IPS-20b (cell line): ENCODE results near the gene GDF10.

Source experiments
- H3K27ac ChIP-seq: one replicate; pipeline ENCODE4 v1.5.1; 2013; ENCODE audit warnings: low read length
- H3K27me3 ChIP-seq: 2 replicates; pipeline ENCODE4 v1.6.1; 2013; ENCODE audit warnings: mild to moderate bottlenecking, low read length, inconsistent platforms; ENCODE audit not compliant: insufficient read depth
- H3K36me3 ChIP-seq: 2 replicates; pipeline ENCODE4 v1.6.1; 2013; ENCODE audit warnings: low read depth, mild to moderate bottlenecking, inconsistent platforms, low read length, moderate library complexity; ENCODE audit not compliant: insufficient read depth
- H3K4me1 ChIP-seq: 2 replicates; pipeline ENCODE4 v1.6.1; 2013; ENCODE audit warnings: mild to moderate bottlenecking, control low read depth, inconsistent platforms, low read length, moderate library complexity; ENCODE audit not compliant: insufficient read depth
- H3K4me3 ChIP-seq: 2 replicates; pipeline ENCODE4 v1.5.1; 2013; ENCODE audit warnings: mild to moderate bottlenecking, low read length, inconsistent platforms
- H3K9ac ChIP-seq: 2 replicates; pipeline ENCODE4 v1.6.1; 2013; ENCODE audit warnings: low read depth, mild to moderate bottlenecking, inconsistent platforms, low read length, moderate library complexity
- H3K9me3 ChIP-seq: 2 replicates; pipeline ENCODE4 v1.6.1; 2013; ENCODE audit warnings: mild to moderate bottlenecking, low read depth, low read length, inconsistent platforms; ENCODE audit not compliant: insufficient read depth

The GDF10 gene

DNA sequence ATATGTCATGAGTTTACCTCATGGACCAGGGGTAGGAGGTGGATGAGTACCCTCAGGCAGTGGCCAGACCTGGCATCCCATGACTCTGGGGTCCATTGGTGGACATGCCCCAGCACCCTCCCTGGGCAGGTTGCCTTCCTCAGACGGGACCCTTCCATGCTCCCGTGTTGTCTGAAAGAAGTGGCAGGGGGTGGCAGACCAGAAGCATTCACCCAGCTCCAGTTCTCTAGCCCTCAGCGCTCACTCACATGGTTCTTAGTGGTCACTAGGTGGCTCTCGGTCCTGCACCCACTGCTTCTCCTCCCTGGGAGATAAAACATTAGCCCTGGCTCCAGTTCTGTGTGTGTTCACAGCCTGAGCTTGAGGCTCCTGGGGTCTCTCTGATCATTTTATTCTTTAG lies 54.2 kb downstream of the GDF10 start:
- H3K27me3 ChIP-seq = no peaks in the 10 kb centered on the region
- H3K36me3 ChIP-seq = no peaks in the 10 kb centered on the region
- no peaks in the 10 kb centered on the region for H3K9me3 ChIP-seq
- H3K9ac ChIP-seq = no peak overlapping the region
- no peak overlapping the region for H3K4me3 ChIP-seq
- H3K4me1 ChIP-seq = no peaks in the 10 kb centered on the region
- H3K27ac ChIP-seq = no peak overlapping the region

DNA sequence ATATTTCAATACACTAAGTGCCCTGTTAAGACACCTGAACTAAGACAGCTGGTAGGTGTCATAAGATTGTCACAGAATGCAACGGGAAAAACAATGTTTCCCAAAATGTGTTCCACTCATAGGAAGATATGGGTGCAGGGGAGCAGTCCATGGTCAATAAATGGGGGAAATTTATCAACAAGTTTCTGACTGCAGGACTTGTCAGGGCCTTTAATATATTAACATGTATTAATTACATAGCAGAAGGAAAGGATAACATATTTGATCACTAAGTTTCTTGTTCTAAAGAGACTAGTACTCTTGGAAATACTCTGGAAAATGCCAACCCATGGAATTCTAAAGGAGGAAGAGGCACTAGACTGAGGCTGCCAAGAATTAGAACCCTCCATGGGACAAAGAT lies 54.9 kb downstream of the GDF10 start:
- Histone ChIP-seq H3K27ac (no peak overlapping the region), H3K36me3 (no peaks in the 10 kb centered on the region), H3K27me3 (no peaks in the 10 kb centered on the region), H3K4me1 (no peaks in the 10 kb centered on the region), H3K9ac (no peak overlapping the region), H3K9me3 (no peaks in the 10 kb centered on the region), H3K4me3 (no peak overlapping the region)

DNA sequence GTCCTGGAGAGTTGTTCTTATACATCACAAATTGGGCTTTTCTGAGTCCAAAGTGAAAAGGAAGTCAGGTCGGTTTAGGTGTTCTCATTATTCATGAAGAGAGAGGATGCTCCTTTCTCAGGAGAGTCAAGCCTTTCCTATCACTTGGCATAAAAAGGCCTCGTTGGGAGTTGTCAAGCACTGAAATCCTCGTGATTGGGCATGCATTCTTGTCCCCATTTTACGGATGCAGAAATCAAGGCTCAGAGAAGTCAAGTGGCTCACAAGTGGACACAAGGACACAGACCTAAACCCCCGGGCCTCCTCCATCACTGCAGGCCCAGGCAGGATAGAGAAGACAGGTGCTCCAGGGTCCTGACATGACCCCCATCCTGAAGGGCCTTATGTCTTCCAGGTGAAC lies 56.7 kb downstream of the GDF10 start:
- no peak overlapping the region for H3K27ac ChIP-seq
- H3K4me3 ChIP-seq = no peak overlapping the region
- H3K36me3 ChIP-seq = no peaks in the 10 kb centered on the region
- no peak overlapping the region for H3K9ac ChIP-seq
- no peaks in the 10 kb centered on the region for H3K27me3 ChIP-seq
- no peaks in the 10 kb centered on the region for H3K9me3 ChIP-seq
- no peaks in the 10 kb centered on the region for H3K4me1 ChIP-seq

DNA sequence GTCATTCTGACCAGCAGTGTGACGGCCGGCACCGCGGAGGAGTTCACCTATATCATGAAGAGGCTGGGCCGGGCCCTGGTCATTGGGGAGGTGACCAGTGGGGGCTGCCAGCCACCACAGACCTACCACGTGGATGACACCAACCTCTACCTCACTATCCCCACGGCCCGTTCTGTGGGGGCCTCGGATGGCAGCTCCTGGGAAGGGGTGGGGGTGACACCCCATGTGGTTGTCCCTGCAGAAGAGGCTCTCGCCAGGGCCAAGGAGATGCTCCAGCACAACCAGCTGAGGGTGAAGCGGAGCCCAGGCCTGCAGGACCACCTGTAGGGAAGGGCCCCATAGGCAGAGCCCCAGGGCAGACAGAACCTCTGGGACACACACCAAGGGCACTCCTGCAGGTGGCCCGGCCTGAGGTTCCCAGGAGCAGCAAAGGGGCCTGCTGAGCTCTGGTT lies 57.2 kb downstream of the GDF10 start:
- Histone ChIP-seq H3K4me1 (no peaks in the 10 kb centered on the region), H3K9me3 (no peaks in the 10 kb centered on the region), H3K27me3 (no peaks in the 10 kb centered on the region), H3K4me3 (no peak overlapping the region), H3K36me3 (no peaks in the 10 kb centered on the region), H3K27ac (no peak overlapping the region), H3K9ac (no peak overlapping the region)

DNA sequence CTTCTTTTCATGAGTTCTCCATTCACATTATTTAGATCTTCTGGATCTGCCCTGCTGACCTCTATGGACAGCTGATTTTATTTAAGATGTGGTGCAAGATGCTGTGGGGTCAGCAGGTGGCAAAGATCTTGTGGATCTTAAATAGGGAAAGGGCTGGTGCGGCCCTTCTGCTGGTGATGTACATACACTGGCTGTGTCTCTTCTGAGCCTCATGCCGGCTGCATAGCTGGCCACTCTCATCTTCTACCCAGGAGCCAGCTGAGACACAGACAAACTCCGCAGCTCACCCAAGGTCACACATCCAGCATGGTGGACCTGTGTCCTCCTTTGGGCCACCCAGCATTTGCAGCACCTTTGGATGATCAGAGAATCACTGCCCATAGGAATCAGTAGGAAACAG lies 57.9 kb downstream of the GDF10 start:
- Histone ChIP-seq H3K4me1 (no peaks in the 10 kb centered on the region), H3K9ac (no peak overlapping the region), H3K27me3 (no peaks in the 10 kb centered on the region), H3K36me3 (no peaks in the 10 kb centered on the region), H3K9me3 (no peaks in the 10 kb centered on the region), H3K4me3 (no peak overlapping the region), H3K27ac (no peak overlapping the region)

DNA sequence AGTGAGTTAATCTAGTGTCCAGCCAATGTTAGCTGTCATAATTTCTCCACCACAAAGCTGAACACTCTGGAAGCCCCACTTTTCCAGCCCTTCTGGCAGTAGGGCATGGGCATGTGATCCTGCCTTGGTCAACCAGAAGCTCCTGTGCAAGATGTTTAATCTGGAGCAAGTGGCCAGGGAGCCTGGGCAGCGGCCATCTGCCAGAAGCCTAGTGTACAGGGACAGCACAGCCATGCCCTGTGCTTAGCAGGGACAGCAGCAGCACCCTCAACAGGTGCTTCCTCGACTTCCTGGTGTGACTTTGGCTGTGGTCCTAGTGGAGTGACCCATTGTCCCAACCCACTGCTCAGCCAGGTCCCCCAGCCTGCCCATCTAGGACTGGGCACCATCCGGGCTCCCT lies 58.5 kb downstream of the GDF10 start:
- Histone ChIP-seq H3K9ac (no peak overlapping the region), H3K27ac (no peak overlapping the region), H3K4me3 (no peak overlapping the region), H3K4me1 (no peaks in the 10 kb centered on the region), H3K9me3 (no peaks in the 10 kb centered on the region), H3K27me3 (no peaks in the 10 kb centered on the region), H3K36me3 (no peaks in the 10 kb centered on the region)

DNA sequence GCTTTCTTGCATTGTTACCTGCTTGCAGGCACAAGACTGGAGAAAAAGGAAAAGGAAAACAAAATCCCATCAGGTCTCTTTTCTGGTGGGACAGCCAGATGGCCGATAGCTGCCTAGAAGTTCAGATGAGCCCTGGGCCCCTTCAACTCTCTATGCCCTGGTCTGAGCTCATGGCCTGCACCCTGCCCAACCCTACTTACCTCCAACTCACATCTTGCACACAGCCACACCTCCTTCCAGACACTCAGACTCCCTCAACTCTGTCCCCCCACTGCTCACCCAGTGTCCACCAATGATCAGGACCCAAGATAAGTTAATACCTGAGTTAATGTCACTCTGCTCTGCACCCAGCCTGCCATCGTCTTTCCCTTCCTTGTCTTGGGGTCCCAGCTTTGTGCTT lies 59.1 kb downstream of the GDF10 start:
- no peaks in the 10 kb centered on the region for H3K9me3 ChIP-seq
- H3K4me3 ChIP-seq = no peak overlapping the region
- no peak overlapping the region for H3K27ac ChIP-seq
- H3K36me3 ChIP-seq = no peaks in the 10 kb centered on the region
- no peaks in the 10 kb centered on the region for H3K27me3 ChIP-seq
- H3K4me1 ChIP-seq = no peaks in the 10 kb centered on the region
- H3K9ac ChIP-seq = no peak overlapping the region

DNA sequence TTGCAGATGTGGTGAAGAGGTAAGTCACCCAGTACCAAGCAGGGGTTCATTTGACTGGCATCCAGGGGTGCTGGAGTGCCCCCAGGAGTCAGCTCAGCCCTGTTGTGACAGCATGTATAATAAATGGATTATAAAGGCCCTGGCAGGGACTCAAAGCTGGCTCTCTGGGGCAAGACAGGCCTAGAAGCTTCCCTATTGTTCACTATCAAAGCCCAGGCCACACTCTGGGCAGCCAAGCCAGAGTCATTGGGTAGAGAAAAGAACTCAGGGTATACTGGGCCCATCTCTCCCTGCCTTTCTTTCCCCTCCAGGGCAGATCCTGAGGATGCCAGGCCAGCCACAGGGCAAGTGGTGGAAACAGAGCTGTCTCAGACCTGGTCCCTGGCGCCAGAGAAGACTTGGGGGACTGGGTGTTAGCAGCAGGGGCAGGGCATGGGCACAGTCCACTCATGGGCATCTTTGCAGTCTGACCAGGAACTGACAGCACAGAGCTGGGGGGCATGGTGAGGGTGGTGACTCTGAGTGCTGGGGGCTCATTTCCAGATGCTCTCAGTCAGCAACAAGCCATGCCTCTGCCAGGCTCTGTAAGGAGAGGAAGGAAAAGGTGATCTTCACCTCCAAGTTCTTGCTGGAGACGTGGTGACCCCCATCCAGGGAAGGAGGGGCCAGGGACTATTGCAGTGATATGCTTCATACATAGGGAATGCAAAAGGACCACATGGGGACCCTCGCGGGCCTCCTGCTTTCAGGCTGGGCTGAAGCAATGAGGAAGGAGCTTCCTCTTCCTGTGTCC lies 59.8 kb downstream of the GDF10 start:
- H3K9me3 ChIP-seq = no peaks in the 10 kb centered on the region
- no peak overlapping the region for H3K9ac ChIP-seq
- no peaks in the 10 kb centered on the region for H3K36me3 ChIP-seq
- no peak overlapping the region for H3K4me3 ChIP-seq
- H3K27me3 ChIP-seq = no peaks in the 10 kb centered on the region
- no peak overlapping the region for H3K27ac ChIP-seq
- no peaks in the 10 kb centered on the region for H3K4me1 ChIP-seq

DNA sequence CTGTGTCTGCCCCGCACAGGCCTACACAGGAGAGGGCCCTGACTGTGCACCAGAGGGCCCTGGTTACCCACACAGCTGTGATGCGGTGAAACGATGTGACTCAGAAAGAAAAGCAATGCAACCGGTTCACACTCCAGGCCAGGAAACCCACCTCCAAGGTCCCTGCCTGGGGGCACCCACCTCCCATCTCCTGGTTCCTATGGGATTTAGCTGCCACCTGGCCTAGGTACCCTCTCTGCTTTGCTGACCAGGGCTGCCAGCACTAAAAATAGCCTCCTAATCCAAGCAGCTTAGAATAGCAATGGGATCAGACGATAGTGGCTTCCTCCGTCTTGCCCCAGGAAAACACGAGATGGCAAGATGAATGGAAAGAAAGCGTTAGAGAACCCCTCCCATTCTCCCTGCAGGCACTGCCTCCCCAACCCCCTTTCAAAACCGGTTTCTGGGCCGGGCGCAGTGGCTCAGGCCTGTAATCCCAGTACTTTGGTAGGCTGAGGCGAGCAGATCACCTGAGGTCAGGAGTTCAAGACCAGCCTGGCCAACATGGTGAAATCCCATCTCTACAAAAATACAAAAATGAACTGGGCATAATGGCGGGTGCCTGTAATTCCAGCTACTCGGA lies 60.5 kb downstream of the GDF10 start:
- H3K27me3 ChIP-seq = no peaks in the 10 kb centered on the region
- no peak overlapping the region for H3K4me3 ChIP-seq
- no peaks in the 10 kb centered on the region for H3K9me3 ChIP-seq
- no peak overlapping the region for H3K27ac ChIP-seq
- H3K9ac ChIP-seq = no peak overlapping the region
- H3K4me1 ChIP-seq = no peaks in the 10 kb centered on the region
- H3K36me3 ChIP-seq = no peaks in the 10 kb centered on the region

DNA sequence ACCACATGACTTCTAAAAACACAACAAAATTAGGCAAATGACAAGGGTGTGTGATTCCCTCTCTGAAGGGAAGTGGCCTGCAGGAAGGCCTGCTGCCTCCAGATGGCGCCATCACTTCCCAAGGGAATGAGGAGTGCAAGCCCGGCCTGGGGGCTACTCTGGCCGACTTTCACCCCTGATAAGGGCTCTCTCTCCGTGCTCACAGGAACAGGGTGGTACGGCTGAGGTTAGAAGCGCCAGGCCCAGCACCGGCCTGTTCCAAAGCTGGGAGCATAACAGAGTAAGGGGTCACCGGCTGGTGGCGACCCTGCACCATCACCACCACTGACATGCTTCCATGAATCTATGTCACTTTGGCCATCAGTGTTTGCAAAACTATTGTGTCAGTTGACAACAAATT lies 61.3 kb downstream of the GDF10 start:
- Histone ChIP-seq H3K4me1 (no peaks in the 10 kb centered on the region), H3K4me3 (no peak overlapping the region), H3K27ac (no peak overlapping the region)

DNA sequence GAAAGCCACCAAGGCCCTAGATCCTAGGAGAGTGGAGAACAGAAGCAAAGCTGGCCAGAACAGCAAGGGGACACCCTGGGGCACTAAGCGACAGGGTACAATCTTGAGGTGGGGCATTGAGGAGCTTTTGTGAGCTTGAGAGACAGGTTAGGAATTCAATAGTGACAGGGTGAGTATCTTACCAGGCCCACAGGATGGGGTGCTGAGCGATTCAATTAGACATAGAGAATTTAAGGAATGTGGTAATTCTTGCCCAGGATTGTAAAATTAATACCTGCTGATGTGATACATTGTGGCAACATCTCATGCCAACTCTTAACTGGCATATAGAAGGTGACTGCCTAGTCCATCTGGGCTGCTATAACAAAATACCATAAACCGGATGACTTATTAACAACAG lies 62.2 kb downstream of the GDF10 start:
- Histone ChIP-seq H3K27me3 (no peaks in the 10 kb centered on the region), H3K9me3 (no peaks in the 10 kb centered on the region), H3K27ac (no peak overlapping the region), H3K4me1 (no peaks in the 10 kb centered on the region), H3K9ac (no peak overlapping the region), H3K36me3 (no peaks in the 10 kb centered on the region; the same call in 1 of the 2 replicates), H3K4me3 (no peak overlapping the region)

More for the DNA sequence above, 61.3 kb downstream of the GDF10 start:
- H3K9me3 ChIP-seq = no peaks in the 10 kb centered on the region
- no peak overlapping the region for H3K9ac ChIP-seq
- H3K36me3 ChIP-seq = no peaks in the 10 kb centered on the region
- H3K27me3 ChIP-seq = no peaks in the 10 kb centered on the region
